ENCODE measurements around the gene APEX2.
"Not testable (repeated sequence)": the region's sequence is repeated elsewhere in the genome, so short reads cannot be mapped to it uniquely, and the experiment has no call there.

The APEX2 gene

DNA sequence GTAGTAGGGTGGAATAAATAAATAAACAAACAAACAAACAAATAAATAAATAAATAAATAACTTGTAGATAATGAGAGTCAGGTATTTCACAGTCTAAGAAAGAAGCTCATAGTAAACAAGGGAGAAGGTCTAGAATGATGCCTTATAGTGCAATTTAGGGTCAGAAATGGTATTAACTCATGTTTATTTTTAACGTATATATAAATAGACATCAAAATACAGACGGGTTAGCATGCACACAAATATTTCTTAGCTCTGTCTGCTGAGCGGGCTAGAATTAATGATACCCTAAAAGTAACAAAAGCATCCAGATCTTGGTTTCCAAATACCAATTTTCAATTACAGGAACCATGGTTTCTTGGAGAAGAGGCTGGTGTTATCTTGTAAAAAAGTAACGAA is 22.8 kb upstream of the APEX2 start:
- Histone ChIP-seq H4K20me1 (ENCODE audit: insufficient read depth, low read length) (no peaks in the 10 kb centered on the region), H3K9me3 (ENCODE audit: insufficient read depth, low read length) (no peaks in the 10 kb centered on the region), H3K4me1 (ENCODE audit: low read length) (peaks cover 13% of the 10 kb centered on the region), H3K4me2 (ENCODE audit: low read length) (no peak overlapping the region), H3K4me3 (ENCODE audit: low read length) (no peak overlapping the region), H3K36me3 (replicated peaks; ENCODE audit: low read depth, low read length) (no peaks in the 10 kb centered on the region), H3K79me2 (ENCODE audit: low read length) (no peaks in the 10 kb centered on the region), H3K27ac (ENCODE audit: low read length) (no peak overlapping the region), H3K27me3 (ENCODE audit: low read depth, low read length) (no peaks in the 10 kb centered on the region), H2AFZ (ENCODE audit: low read depth, low read length) (no peak overlapping the region), H3K9ac (ENCODE audit: low read length) (no peak overlapping the region)
- TF ChIP-seq EZH2phosphoT487 (IDR thresholded peaks at IDR 0.05; ENCODE audit: low read depth): no peak
- TF ChIP-seq, protein P1, sequence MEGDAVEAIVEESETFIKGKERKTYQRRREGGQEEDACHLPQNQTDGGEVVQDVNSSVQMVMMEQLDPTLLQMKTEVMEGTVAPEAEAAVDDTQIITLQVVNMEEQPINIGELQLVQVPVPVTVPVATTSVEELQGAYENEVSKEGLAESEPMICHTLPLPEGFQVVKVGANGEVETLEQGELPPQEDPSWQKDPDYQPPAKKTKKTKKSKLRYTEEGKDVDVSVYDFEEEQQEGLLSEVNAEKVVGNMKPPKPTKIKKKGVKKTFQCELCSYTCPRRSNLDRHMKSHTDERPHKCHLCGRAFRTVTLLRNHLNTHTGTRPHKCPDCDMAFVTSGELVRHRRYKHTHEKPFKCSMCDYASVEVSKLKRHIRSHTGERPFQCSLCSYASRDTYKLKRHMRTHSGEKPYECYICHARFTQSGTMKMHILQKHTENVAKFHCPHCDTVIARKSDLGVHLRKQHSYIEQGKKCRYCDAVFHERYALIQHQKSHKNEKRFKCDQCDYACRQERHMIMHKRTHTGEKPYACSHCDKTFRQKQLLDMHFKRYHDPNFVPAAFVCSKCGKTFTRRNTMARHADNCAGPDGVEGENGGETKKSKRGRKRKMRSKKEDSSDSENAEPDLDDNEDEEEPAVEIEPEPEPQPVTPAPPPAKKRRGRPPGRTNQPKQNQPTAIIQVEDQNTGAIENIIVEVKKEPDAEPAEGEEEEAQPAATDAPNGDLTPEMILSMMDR (IDR thresholded peaks at IDR 0.05; ENCODE audit: low read depth, low read length): no peak

DNA sequence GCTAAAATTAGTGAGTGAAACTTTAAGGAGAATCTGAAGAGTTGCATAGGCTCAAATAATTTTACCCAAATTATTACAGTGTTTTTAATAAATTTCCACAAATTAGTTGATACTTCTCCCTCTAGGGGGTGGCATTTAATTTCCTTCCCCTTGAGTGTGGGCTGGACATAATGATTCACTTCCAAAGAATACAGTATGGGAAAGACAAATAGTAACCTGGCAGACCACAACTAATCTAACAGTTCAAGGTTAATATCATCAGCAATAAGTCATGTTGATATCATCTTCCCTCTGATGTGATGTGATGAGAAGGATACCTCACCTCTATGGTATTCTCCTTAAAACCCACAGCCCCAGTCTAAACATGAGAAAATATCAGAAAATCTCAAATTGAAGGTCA is 21.7 kb upstream of the APEX2 start:
- Histone ChIP-seq H3K4me1 (ENCODE audit: low read length) (peaks cover 13% of the 10 kb centered on the region), H3K27me3 (ENCODE audit: low read depth, low read length) (no peaks in the 10 kb centered on the region), H3K4me2 (ENCODE audit: low read length) (no peak overlapping the region), H3K9ac (ENCODE audit: low read length) (no peak overlapping the region), H3K79me2 (ENCODE audit: low read length) (no peaks in the 10 kb centered on the region), H3K4me3 (ENCODE audit: low read length) (no peak overlapping the region), H3K9me3 (ENCODE audit: insufficient read depth, low read length) (no peaks in the 10 kb centered on the region), H3K27ac (ENCODE audit: low read length) (no peak overlapping the region), H3K36me3 (replicated peaks; ENCODE audit: low read depth, low read length) (no peaks in the 10 kb centered on the region), H4K20me1 (ENCODE audit: insufficient read depth, low read length) (no peaks in the 10 kb centered on the region), H2AFZ (ENCODE audit: low read depth, low read length) (no peak overlapping the region)
- TF ChIP-seq, protein P1 (IDR thresholded peaks at IDR 0.05; ENCODE audit: low read depth, low read length): no peak
- no peak for TF ChIP-seq EZH2phosphoT487 (IDR thresholded peaks at IDR 0.05; ENCODE audit: low read depth)

DNA sequence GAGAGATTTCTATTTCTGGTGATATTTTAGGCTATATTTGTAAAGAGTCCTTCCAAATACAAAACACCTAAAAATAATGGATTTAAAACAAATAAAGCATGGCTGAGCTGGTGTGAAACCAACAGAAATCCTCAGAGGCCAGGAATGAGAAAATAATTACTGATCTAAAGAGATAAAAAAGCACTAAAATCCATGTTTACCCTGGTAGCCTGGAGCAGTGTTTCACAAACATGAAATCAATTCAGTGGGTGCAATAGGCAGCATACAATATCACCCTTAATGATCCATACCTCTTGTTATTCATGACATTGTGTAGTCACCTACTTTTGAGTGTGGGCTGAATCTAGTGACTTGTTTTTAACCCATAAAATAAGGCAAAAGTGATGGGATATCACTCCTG is 20.7 kb upstream of the APEX2 start:
- no peak overlapping the region; the same call in 1 of the 2 replicates for H2AFZ ChIP-seq (ENCODE audit: low read depth, low read length)
- H3K36me3 ChIP-seq (replicated peaks; ENCODE audit: low read depth, low read length): no peaks in the 10 kb centered on the region
- H3K4me1 ChIP-seq (ENCODE audit: low read length): peaks cover 13% of the 10 kb centered on the region
- H3K4me2 ChIP-seq (ENCODE audit: low read length): no peak overlapping the region
- no peaks in the 10 kb centered on the region for H3K79me2 ChIP-seq (ENCODE audit: low read length)
- no peak overlapping the region for H3K27ac ChIP-seq (ENCODE audit: low read length)
- no peak overlapping the region for H3K4me3 ChIP-seq (ENCODE audit: low read length)
- H4K20me1 ChIP-seq (ENCODE audit: insufficient read depth, low read length): no peaks in the 10 kb centered on the region
- no peaks in the 10 kb centered on the region for H3K9me3 ChIP-seq (ENCODE audit: insufficient read depth, low read length)
- H3K9ac ChIP-seq (ENCODE audit: low read length): no peak overlapping the region
- no peaks in the 10 kb centered on the region for H3K27me3 ChIP-seq (ENCODE audit: low read depth, low read length)
- no peak for TF ChIP-seq EZH2phosphoT487 (IDR thresholded peaks at IDR 0.05; ENCODE audit: low read depth)
- TF ChIP-seq, protein P1 (IDR thresholded peaks at IDR 0.05; ENCODE audit: low read depth, low read length): no peak

DNA sequence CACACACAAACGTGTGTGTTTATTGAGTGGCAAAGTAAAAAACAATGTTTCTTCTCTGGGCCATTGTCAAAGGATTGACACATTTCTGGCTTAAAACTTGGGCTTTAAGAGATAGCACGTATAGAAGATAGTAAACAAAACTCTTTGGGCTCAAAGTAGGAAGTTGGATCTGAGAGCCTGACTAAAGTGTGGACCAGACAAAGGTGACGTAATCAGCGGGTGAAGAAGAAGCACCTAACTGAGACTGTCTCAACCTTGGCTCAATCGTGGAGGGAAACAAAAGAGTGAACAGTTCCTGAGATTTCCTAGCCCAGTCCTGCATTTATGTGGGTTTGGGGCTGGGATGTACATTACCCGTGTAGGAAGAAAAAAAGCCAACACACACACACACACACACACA is 19.8 kb upstream of the APEX2 start:
- peak overlapping the region; percentile 36 for H3K27ac ChIP-seq (ENCODE audit: low read length)
- no peaks in the 10 kb centered on the region for H4K20me1 ChIP-seq (ENCODE audit: insufficient read depth, low read length)
- TF ChIP-seq, protein P1 (IDR thresholded peaks at IDR 0.05; ENCODE audit: low read depth, low read length): no peak
- TF ChIP-seq EZH2phosphoT487 (IDR thresholded peaks at IDR 0.05; ENCODE audit: low read depth): no peak
- peak overlapping the region; percentile 24; the same call in 1 of the 2 replicates for H3K9ac ChIP-seq (ENCODE audit: low read length)
- peak overlapping the region; percentile 65 for H3K4me2 ChIP-seq (ENCODE audit: low read length)
- peak overlapping the region; percentile 56 for H3K4me3 ChIP-seq (ENCODE audit: low read length)
- no peaks in the 10 kb centered on the region for H3K27me3 ChIP-seq (ENCODE audit: low read depth, low read length)
- H3K4me1 ChIP-seq (ENCODE audit: low read length): peaks cover 17% of the 10 kb centered on the region
- no peaks in the 10 kb centered on the region for H3K79me2 ChIP-seq (ENCODE audit: low read length)
- H3K9me3 ChIP-seq (ENCODE audit: insufficient read depth, low read length): no peaks in the 10 kb centered on the region
- no peaks in the 10 kb centered on the region for H3K36me3 ChIP-seq (replicated peaks; ENCODE audit: low read depth, low read length)
- peak overlapping the region; percentile 78 for H2AFZ ChIP-seq (ENCODE audit: low read depth, low read length)

DNA sequence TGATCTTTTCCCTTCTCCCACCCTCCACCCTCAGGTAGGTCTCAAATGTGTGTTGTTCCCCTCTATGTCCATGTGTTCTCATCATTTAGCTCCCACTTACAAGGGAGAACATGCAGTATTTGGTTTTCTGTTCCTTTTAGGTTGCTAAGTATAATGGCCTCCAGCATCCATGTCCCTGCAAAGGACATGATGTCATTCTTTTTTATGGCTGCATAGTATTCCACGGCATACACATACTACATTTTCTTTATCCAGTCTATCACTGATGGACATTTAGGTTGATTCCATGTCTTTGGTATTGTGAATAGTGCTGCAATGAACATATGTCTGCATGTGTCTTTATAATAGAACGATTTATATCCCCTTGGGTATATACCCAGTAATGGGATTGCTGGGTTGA is 16.9 kb upstream of the APEX2 start:
- H3K27ac ChIP-seq (ENCODE audit: low read length); H4K20me1 ChIP-seq (ENCODE audit: insufficient read depth, low read length); H3K9ac ChIP-seq (ENCODE audit: low read length); H3K27me3 ChIP-seq (ENCODE audit: low read depth, low read length); H3K9me3 ChIP-seq (ENCODE audit: insufficient read depth, low read length); H3K79me2 ChIP-seq (ENCODE audit: low read length); H2AFZ ChIP-seq (ENCODE audit: low read depth, low read length); H3K4me2 ChIP-seq (ENCODE audit: low read length); H3K4me3 ChIP-seq (ENCODE audit: low read length); H3K36me3 ChIP-seq (replicated peaks; ENCODE audit: low read depth, low read length): not testable (repeated sequence)
- peaks cover 17% of the 10 kb centered on the region for H3K4me1 ChIP-seq (ENCODE audit: low read length)
